A673 (cell line): Measurements from ENCODE around the gene HAUS7. TPM values are rescaled to one million over a fixed set of nuclear protein-coding genes. Genes with fewer than 3 reads are reported as not detected.

Experiments
- BruUV-seq: library from RNA; stranded (reverse); fragments of 400-500 nt; replicated peaks from 2 replicates; lab custom pipeline; 2021; lab: Mats Ljungman, UMichigan
- CTCF ChIA-PET: fragments of 300-600 bp; sonication (Branson Sonifier 250); formaldehyde crosslinking; loops from one replicate; lab custom pipeline; 2022; ENCODE audit warnings: antibody characterized with exemption; lab: Charles Lee
- POLR2A ChIA-PET: fragments of 300-600 bp; sonication (Branson Sonifier 250); formaldehyde crosslinking; loops from one replicate; lab custom pipeline; 2022; ENCODE audit warnings: antibody characterized with exemption; ENCODE audit not compliant: low non-redundant PET; lab: Charles Lee
- DNase-seq: peaks from one replicate; pipeline ENCODE4 v3.0.0-alpha.2; 2015; ENCODE audit warnings: low spot score
- H3K27ac ChIP-seq: fragments of 200-600 bp; sonication (generic); 2 replicates; pipeline ENCODE4 v1.5.1; 2016; ENCODE audit warnings: mixed run types, low read depth, mild to moderate bottlenecking, mixed read lengths, antibody characterized with exemption, low read length; ENCODE audit not compliant: poor library complexity, severe bottlenecking
- H3K27me3 ChIP-seq: fragments of 200-600 bp; sonication (generic); replicated peaks from 2 replicates; pipeline ENCODE4 v1.6.1; 2017; ENCODE audit warnings: mixed run types, low read depth, mild to moderate bottlenecking, mixed read lengths, antibody characterized with exemption, low read length; ENCODE audit not compliant: insufficient read depth, poor library complexity
- H3K36me3 ChIP-seq: fragments of 200-600 bp; sonication (generic); 2 replicates; pipeline ENCODE4 v1.6.1; 2016; ENCODE audit warnings: mixed run types, mild to moderate bottlenecking, mixed read lengths, antibody characterized with exemption, low read length; ENCODE audit not compliant: insufficient read depth, poor library complexity, severe bottlenecking
- H3K4me1 ChIP-seq: fragments of 200-600 bp; sonication (generic); 2 replicates; pipeline ENCODE4 v1.6.1; 2017; ENCODE audit warnings: mixed run types, mild to moderate bottlenecking, mixed read lengths, antibody characterized with exemption, low read length; ENCODE audit not compliant: insufficient read depth, poor library complexity, severe bottlenecking
- H3K4me3 ChIP-seq: fragments of 200-600 bp; sonication (generic); 2 replicates; pipeline ENCODE4 v1.5.1; 2016; ENCODE audit warnings: low read depth, mixed run types, mild to moderate bottlenecking, mixed read lengths, low read length; ENCODE audit not compliant: poor library complexity, severe bottlenecking
- H3K9me3 ChIP-seq: fragments of 200-600 bp; sonication (generic); 2 replicates; pipeline ENCODE4 v1.6.1; 2016; ENCODE audit warnings: mixed run types, low read depth, mild to moderate bottlenecking, mixed read lengths, antibody characterized with exemption, low read length; ENCODE audit not compliant: poor library complexity, severe bottlenecking
- EZH2 ChIP-seq: fragments of 200-600 bp; sonication (generic); IDR thresholded peaks from 2 replicates; pipeline ENCODE4 v1.6.1; 2017; ENCODE audit warnings: borderline replicate concordance, low read depth, mild to moderate bottlenecking, mixed read lengths, antibody characterized with exemption, low read length; ENCODE audit not compliant: poor library complexity, severe bottlenecking
- intact Hi-C: fragments of 100-400 bp; cut with micrococcal nuclease; formaldehyde crosslinking; loops from one replicate; pipeline ENCODE4 v1.10.0; 2022; ENCODE audit not compliant: unreplicated experiment
- total RNA-seq: library from RNA; stranded (reverse); gene quantifications from 2 replicates; pipeline ENCODE4 v1.2.3, GENCODE V29; 2021
- TF ChIP-seq, protein P1 (sequence below): fragments of 300-800, 200-600 bp; sonication (generic); conservative IDR thresholded peaks from 2 replicates; pipeline ENCODE4 v1.5.1; 2017; ENCODE audit warnings: low read depth, mild to moderate bottlenecking, antibody characterized with exemption, low read length, moderate library complexity, mixed read lengths

HAUS7 gene
- total RNA-seq, 1 experiment from 2014 or later = 75.3 TPM

DNA sequence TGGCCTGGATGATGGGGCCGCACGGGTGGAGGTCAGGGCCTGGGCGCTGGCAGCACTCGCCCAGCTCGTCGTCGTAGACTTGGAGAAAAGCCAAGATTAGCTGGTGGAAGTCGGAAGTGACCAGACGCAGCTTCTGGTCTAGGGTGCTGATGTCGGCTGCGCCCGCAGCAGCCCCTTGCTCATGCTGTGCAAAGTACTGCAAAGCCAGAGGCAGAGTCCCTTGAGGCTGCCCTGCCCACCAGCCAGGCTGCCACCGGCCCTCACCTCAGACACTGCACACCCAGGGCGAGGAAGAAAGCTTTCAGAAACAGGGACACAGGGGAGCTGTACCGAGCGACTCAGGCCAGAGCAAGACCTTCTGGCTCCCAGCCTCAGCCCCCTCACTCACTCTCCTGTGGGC, 14.8 kb downstream of the HAUS7 start:
- H3K9me3 ChIP-seq = no peaks in the 10 kb centered on the region
- no peak overlapping the region for H3K4me3 ChIP-seq
- intact Hi-C loops = no loop called here
- CTCF ChIA-PET = no interaction called here
- no peaks in the 10 kb centered on the region for H3K27me3 ChIP-seq
- DNase-seq = no peak
- TF ChIP-seq, protein P1, sequence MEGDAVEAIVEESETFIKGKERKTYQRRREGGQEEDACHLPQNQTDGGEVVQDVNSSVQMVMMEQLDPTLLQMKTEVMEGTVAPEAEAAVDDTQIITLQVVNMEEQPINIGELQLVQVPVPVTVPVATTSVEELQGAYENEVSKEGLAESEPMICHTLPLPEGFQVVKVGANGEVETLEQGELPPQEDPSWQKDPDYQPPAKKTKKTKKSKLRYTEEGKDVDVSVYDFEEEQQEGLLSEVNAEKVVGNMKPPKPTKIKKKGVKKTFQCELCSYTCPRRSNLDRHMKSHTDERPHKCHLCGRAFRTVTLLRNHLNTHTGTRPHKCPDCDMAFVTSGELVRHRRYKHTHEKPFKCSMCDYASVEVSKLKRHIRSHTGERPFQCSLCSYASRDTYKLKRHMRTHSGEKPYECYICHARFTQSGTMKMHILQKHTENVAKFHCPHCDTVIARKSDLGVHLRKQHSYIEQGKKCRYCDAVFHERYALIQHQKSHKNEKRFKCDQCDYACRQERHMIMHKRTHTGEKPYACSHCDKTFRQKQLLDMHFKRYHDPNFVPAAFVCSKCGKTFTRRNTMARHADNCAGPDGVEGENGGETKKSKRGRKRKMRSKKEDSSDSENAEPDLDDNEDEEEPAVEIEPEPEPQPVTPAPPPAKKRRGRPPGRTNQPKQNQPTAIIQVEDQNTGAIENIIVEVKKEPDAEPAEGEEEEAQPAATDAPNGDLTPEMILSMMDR = no peak
- no peak for TF ChIP-seq EZH2
- POLR2A ChIA-PET = no interaction called here
- no TSS peak for BruUV-seq
- no peaks in the 10 kb centered on the region for H3K4me1 ChIP-seq
- no peaks in the 10 kb centered on the region for H3K36me3 ChIP-seq
- no peak overlapping the region for H3K27ac ChIP-seq

DNA sequence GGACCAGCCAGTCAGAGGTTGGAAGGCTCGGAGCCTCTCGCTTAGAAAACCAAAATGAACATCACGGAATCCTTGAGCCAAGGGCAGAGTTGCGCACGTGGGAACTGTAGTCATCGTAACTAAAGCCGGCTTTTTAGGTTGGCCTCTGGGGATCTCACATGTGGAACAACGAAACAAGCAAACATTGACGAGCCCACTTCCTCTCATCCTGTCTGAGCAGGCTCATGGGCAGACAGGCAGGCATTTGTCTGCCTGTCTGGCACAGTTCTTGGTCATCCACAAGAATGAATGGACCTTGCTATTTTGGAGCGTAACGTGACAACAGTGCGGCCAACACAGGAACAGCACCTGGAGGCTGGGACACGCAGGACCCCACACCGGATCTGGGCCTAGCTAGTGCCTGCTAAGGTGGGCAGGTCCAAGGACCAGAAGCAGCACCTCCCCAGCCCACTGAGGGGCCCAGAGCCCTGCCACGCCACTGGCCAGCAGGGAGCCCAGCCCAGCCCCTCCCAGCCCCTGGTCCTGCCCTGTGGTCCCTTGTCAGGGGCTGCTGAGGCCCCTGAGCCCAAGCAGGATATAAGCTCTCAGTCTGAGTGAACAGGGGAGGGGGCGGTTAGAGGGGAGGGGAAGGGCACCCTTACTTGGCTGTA, 15.3 kb downstream of the HAUS7 start:
- Histone ChIP-seq H3K4me1 (no peaks in the 10 kb centered on the region), H3K27me3 (no peaks in the 10 kb centered on the region), H3K4me3 (no peak overlapping the region), H3K9me3 (no peaks in the 10 kb centered on the region), H3K36me3 (no peaks in the 10 kb centered on the region), H3K27ac (no peak overlapping the region)
- ChIA-PET POLR2A (no interaction called here), CTCF (no interaction called here)
- no peak for DNase-seq
- TF ChIP-seq EZH2 = no peak
- TF ChIP-seq, protein P1 = no peak
- intact Hi-C loops = no loop called here
- no TSS peak for BruUV-seq

DNA sequence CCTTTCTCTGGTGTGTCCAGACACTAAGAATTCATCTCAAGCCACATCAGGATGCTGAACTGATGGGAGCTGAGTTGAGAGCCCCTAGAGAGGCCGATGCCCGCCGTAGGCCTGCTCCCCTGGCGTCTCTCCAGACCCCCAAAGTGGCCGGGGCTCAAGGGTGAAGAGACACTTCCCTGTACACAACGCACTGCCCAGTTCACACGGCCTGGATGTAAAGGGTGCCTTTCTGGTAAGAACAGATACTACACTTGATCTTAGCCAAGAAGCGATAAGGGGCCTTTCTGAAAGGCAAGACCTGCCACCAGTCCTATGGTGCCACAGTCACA, 19.5 kb downstream of the HAUS7 start:
- BruUV-seq = no TSS peak
- H3K27me3 ChIP-seq = no peaks in the 10 kb centered on the region
- no peaks in the 10 kb centered on the region for H3K4me1 ChIP-seq
- H3K27ac ChIP-seq = no peak overlapping the region
- no peaks in the 10 kb centered on the region for H3K9me3 ChIP-seq
- ChIA-PET CTCF (no interaction called here), POLR2A (no interaction called here)
- TF ChIP-seq, protein P1 = no peak
- no peak for TF ChIP-seq EZH2
- H3K4me3 ChIP-seq = no peak overlapping the region
- intact Hi-C loops = no loop called here
- no peaks in the 10 kb centered on the region for H3K36me3 ChIP-seq
- DNase-seq = no peak
